Cerebellar cortex (tissue), 1 donor: ENCODE measurements around the gene GEMIN7.

Experiments
- DNase-seq: peaks from one replicate; pipeline ENCODE4 v3.0.0-alpha.2; 2015; ENCODE audit warnings: low spot score

Gene GEMIN7

GRCh38 chr19:45079063-45079910 lies at the start of gene GEMIN7:
Gene GEMIN7, plus strand, starts transcription at chr19:45079260. Its CDS starts 10,855 bp downstream, at chr19:45090115.
- DNase-seq, result peak; percentile 69

- DNase-seq, result no peak
These were observed 48.2 kb upstream of the GEMIN7 start for GRCh38 chr19:45030825-45031224.

- DNase-seq, result no peak
These were observed 46.6 kb upstream of the GEMIN7 start for GRCh38 chr19:45032421-45032820.

GRCh38 chr19:45035755-45036154 lies 43.3 kb upstream of the GEMIN7 start:
- no peak for DNase-seq

GRCh38 chr19:45037393-45038169 lies 41.5 kb upstream of the GEMIN7 start:
- DNase-seq, result no peak

- peak; percentile 89 for DNase-seq
These were observed 39.8 kb upstream of the GEMIN7 start, which contains the start of gene CLASRP for GRCh38 chr19:45038931-45039893. Gene CLASRP, plus strand, starts transcription at chr19:45039045. Its CDS starts 1,168 bp downstream, at chr19:45040213.

- no peak for DNase-seq
These were observed 38.8 kb upstream of the GEMIN7 start for GRCh38 chr19:45040059-45040771.

GRCh38 chr19:45041125-45041524 lies 37.9 kb upstream of the GEMIN7 start:
- DNase-seq, result no peak

GRCh38 chr19:45045671-45046353 lies 33.2 kb upstream of the GEMIN7 start:
- DNase-seq, result no peak

- no peak for DNase-seq
These were observed 32.7 kb upstream of the GEMIN7 start for GRCh38 chr19:45046355-45046754.

- DNase-seq, result no peak
These were observed 31.8 kb upstream of the GEMIN7 start for GRCh38 chr19:45047188-45047797.

- DNase-seq, result no peak
These were observed 29.9 kb upstream of the GEMIN7 start for GRCh38 chr19:45049073-45049736.

GRCh38 chr19:45050036-45050435 lies 29.0 kb upstream of the GEMIN7 start:
- no peak for DNase-seq

- no peak for DNase-seq
These were observed 27.0 kb upstream of the GEMIN7 start for GRCh38 chr19:45051929-45052579.

- no peak for DNase-seq
These were observed 22.2 kb upstream of the GEMIN7 start for GRCh38 chr19:45056831-45057230.

- DNase-seq, result no peak
These were observed 21.6 kb upstream of the GEMIN7 start for GRCh38 chr19:45057444-45057843.

- no peak for DNase-seq
These were observed 20.4 kb upstream of the GEMIN7 start for GRCh38 chr19:45058622-45059159.

- DNase-seq, result peak; percentile 64
These were observed 19.6 kb upstream of the GEMIN7 start for GRCh38 chr19:45059258-45059965.
